HG02588 (cell line): ENCODE data around the gene PADI4.
"Not testable (repeated sequence)": the region's sequence is repeated elsewhere in the genome, so short reads cannot be mapped to it uniquely, and the experiment has no call there.

ENCODE experiments used
- ATAC-seq: cut with Tn5 transposase; IDR thresholded peaks from one replicate; pipeline ENCODE4 v1.9.1; 2021; ENCODE audit warnings: mild to moderate bottlenecking, moderate library complexity; ENCODE audit not compliant: unreplicated experiment

Gene PADI4

GRCh38 chr1:17310068-17310640 is 2.2 kb downstream of the PADI4 start:
- no peak for ATAC-seq

GRCh38 chr1:17313530-17314309 is 5.7 kb downstream of the PADI4 start:
- no peak for ATAC-seq

- no peak for ATAC-seq
Observed at GRCh38 chr1:17314491-17314971, 6.5 kb downstream of the PADI4 start.

- no peak for ATAC-seq
Observed at GRCh38 chr1:17315542-17316130, 7.6 kb downstream of the PADI4 start.

GRCh38 chr1:17316704-17317103 is 8.7 kb downstream of the PADI4 start:
- no peak for ATAC-seq

GRCh38 chr1:17318262-17318661 is 10.3 kb downstream of the PADI4 start:
- no peak for ATAC-seq

- ATAC-seq = no peak
Observed at GRCh38 chr1:17319561-17320350, 11.8 kb downstream of the PADI4 start.

GRCh38 chr1:17321857-17322390 is 13.9 kb downstream of the PADI4 start:
- not testable (repeated sequence) for ATAC-seq

- ATAC-seq = no peak
Observed at GRCh38 chr1:17328855-17329254, 20.9 kb downstream of the PADI4 start.

- no peak for ATAC-seq
Observed at GRCh38 chr1:17329610-17330009, 21.6 kb downstream of the PADI4 start.

- no peak for ATAC-seq
Observed at GRCh38 chr1:17330856-17331255, 22.9 kb downstream of the PADI4 start.

- ATAC-seq = no peak
Observed at GRCh38 chr1:17333081-17333480, 25.1 kb downstream of the PADI4 start.

GRCh38 chr1:17335821-17336710 is 28.1 kb downstream of the PADI4 start:
- no peak for ATAC-seq

GRCh38 chr1:17338706-17339493 is 30.9 kb downstream of the PADI4 start:
- ATAC-seq = no peak

- ATAC-seq = no peak
Observed at GRCh38 chr1:17339521-17339920, 31.5 kb downstream of the PADI4 start.

GRCh38 chr1:17340358-17340757 is 32.4 kb downstream of the PADI4 start:
- ATAC-seq = no peak

- ATAC-seq = no peak
Observed at GRCh38 chr1:17342014-17342441, 34.0 kb downstream of the PADI4 start.

- not testable (repeated sequence) for ATAC-seq
Observed at GRCh38 chr1:17345506-17345905, 37.5 kb downstream of the PADI4 start.
